Activated CD4-positive, alpha-beta T cell treated with anti-CD3 and anti-CD28 coated beads, Interleukin-2, amount 10 ng/mL, durations not matched to agents 24 days and 14 days (primary cell): ENCODE data around the gene PAK1. TPM values are rescaled to one million over a fixed set of nuclear protein-coding genes. Genes with fewer than 3 reads are reported as not detected.
"Not testable (repeated sequence)": the region's sequence is repeated elsewhere in the genome, so short reads cannot be mapped to it uniquely, and the experiment has no call there.

Experiments used
- DNase-seq: peaks from one replicate; pipeline ENCODE4 v3.0.0; 2022
- H3K27ac Mint-ChIP-seq: one replicate; pipeline ENCODE4 v1.8.0; 2022; ENCODE audit warnings: mild to moderate bottlenecking, mixed read lengths
- H3K27me3 Mint-ChIP-seq: one replicate; pipeline ENCODE4 v1.8.0; 2022; ENCODE audit warnings: mixed read lengths
- H3K36me3 Mint-ChIP-seq: one replicate; pipeline ENCODE4 v1.8.0; 2022; ENCODE audit warnings: low read depth, mild to moderate bottlenecking, mixed read lengths
- H3K4me1 Mint-ChIP-seq: one replicate; pipeline ENCODE4 v1.8.0; 2021; ENCODE audit warnings: mixed read lengths
- H3K4me3 Mint-ChIP-seq: one replicate; pipeline ENCODE4 v1.8.0; 2022; ENCODE audit warnings: mild to moderate bottlenecking, moderate library complexity, mixed read lengths
- H3K9me3 Mint-ChIP-seq: one replicate; pipeline ENCODE4 v1.8.0; 2021; ENCODE audit warnings: mixed read lengths
- intact Hi-C: fragments of 100-400 bp; cut with micrococcal nuclease; formaldehyde crosslinking; loops from one replicate; pipeline ENCODE4 v1.15.1; 2023
- total RNA-seq: library from RNA; stranded (reverse); gene quantifications from 2 replicates; pipeline ENCODE4 v1.2.3, GENCODE V29; 2022

The PAK1 gene
- total RNA-seq, 1 donor from 2014 or later, result 32.1 TPM

DNA sequence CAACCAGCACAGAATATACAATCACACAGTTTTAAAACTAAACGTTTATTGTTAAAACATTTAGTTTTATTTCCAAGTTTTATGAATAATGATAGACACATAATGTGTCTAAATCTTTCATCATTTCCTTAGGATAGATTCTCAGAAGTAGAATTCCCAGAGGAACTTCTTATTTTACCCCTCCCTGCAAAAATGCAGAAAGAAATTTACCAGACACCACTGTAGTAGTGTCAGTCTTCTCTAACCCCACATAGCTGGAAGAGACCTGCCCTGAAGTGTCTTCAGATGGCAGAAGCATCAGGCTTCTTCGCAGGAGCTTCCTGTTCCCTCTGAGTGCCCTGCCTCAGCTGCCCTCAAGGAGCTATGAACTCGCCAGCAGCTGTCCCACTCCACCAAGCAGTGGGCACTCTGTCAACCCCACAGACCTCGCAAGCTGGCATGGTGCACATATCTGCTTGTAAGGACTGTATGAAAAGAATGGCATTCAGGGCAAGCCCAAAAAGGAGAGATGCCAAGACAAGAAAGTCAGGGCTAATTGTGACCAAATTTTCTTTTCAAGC lies 28.5 kb upstream of the PAK1 start:
- no peaks in the 10 kb centered on the region for H3K36me3 Mint-ChIP-seq
- no peak overlapping the region for H3K4me3 Mint-ChIP-seq
- intact Hi-C loops, result no loop called here
- H3K27me3 Mint-ChIP-seq, result peaks cover 21% of the 10 kb centered on the region
- H3K27ac Mint-ChIP-seq, result no peak overlapping the region
- no peaks in the 10 kb centered on the region for H3K9me3 Mint-ChIP-seq
- H3K4me1 Mint-ChIP-seq, result no peaks in the 10 kb centered on the region
- no peak for DNase-seq

DNA sequence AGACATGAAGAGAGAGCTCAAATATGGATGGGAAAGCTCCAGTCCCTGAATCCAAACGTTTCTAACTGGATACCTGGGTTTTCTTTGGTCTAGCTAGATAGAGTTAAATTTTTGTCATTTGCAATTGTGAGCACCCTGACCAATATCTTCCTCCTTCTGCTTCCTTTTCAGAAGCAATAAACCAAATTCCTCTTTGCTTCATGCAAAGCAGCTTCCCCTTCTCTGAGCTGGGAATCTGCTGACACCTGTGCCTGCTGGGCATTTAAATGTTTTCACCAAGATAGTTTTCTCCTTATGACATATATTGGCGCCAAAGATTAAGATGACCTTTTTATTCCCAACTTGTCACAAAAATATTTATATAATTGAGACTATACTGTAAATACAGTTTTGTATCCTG lies 27.9 kb upstream of the PAK1 start:
- no peaks in the 10 kb centered on the region for H3K36me3 Mint-ChIP-seq
- H3K4me1 Mint-ChIP-seq, result peaks cover 2% of the 10 kb centered on the region
- no peak overlapping the region for H3K27ac Mint-ChIP-seq
- DNase-seq, result no peak
- no peaks in the 10 kb centered on the region for H3K9me3 Mint-ChIP-seq
- intact Hi-C loops, result no loop called here
- no peak overlapping the region for H3K4me3 Mint-ChIP-seq
- H3K27me3 Mint-ChIP-seq, result peaks cover 20% of the 10 kb centered on the region

DNA sequence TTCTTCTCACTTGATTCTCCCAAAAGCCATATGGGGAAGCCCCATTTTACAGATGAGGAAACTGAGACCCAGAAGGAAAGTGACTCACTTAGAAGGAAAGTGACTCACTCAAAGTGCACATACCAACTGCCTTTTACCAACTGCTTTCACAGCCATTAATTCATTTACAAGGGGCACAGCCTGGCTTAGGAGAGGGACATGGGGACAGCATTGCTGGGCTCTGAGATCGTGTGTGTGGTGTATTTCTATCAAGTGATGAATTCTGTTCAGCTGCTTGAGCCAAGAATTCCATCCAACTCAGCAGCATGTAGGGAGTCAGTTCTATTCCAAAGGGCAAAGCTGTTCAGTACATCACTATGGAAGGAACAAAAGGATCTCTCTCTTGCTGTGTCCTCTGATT lies 23.5 kb upstream of the PAK1 start:
- Mint-ChIP-seq H3K4me1 (peaks cover 2% of the 10 kb centered on the region), H3K4me3 (no peak overlapping the region), H3K36me3 (no peaks in the 10 kb centered on the region), H3K9me3 (no peaks in the 10 kb centered on the region), H3K27me3 (peaks cover 7% of the 10 kb centered on the region), H3K27ac (no peak overlapping the region)
- DNase-seq, result no peak
- intact Hi-C loops, result no loop called here

DNA sequence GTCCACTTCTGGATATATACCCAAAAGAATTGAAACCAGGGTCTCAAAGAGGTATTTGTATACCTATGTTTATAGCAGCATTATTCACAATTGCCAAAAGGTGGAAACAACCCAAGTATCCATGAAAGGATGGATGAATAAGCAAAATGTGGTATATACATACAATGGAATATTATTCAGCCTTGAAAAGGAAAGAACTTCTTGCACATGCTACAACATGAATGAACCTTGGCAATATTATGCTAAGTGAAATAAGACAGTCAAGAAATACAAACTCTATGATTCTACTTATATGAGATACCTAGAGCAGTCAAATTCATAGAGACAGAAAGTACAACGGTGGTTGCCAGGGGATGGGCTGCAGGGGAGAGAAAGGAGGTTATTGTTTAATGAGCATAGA lies 21.6 kb upstream of the PAK1 start:
- H3K27ac Mint-ChIP-seq, result no peak overlapping the region
- intact Hi-C loops, result no loop called here
- H3K9me3 Mint-ChIP-seq, result no peaks in the 10 kb centered on the region

DNA sequence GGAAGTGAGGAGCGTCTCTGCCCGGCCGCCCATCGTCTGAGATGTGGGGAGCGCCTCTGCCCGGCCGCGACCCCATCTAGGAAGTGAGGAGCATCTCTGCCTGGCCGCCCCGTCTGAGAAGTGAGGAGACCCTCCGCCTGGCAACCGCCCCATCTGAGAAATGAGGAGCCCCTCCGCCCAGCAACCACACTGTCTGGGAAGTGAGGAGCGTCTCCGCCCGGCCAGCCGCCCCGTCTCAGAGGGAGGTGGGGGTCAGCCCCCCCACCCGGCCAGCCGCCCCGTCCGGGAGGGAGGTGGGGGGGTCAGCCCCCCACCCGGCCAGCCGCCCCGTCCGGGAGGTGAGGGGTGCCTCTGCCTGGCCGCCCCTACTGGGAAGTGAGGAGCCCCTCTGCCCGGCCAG lies 16.1 kb upstream of the PAK1 start:
- intact Hi-C loops, result not testable (repeated sequence)

More for the DNA sequence above, 21.6 kb upstream of the PAK1 start:
- H3K36me3 Mint-ChIP-seq, result no peaks in the 10 kb centered on the region
- peaks cover 10% of the 10 kb centered on the region for H3K27me3 Mint-ChIP-seq
- DNase-seq, result no peak
- H3K4me3 Mint-ChIP-seq, result no peak overlapping the region
- peaks cover 2% of the 10 kb centered on the region for H3K4me1 Mint-ChIP-seq

DNA sequence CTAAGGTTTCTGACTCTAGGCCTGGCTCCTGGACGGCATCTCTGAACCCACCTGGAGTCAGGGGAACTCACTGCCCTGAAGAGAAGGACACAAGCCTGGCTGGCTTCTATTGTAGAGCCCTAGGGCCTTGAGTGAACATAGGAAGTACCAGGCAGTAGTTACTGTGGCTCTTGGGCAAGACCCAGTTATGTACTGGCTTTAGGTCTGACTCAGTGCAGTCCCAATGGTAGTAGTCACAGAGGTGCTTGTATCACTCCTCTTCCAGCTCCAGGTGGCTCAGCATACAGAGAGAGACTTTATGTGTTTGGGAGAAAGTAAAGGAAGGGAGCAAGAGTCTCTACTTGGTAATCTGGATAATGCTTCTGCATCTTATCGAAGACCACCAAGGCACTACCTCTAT lies 13.9 kb upstream of the PAK1 start:
- H3K4me3 Mint-ChIP-seq, result no peak overlapping the region
- H3K4me1 Mint-ChIP-seq, result no peaks in the 10 kb centered on the region
- DNase-seq, result no peak
- no peaks in the 10 kb centered on the region for H3K9me3 Mint-ChIP-seq
- intact Hi-C loops, result no loop called here
- no peak overlapping the region for H3K27ac Mint-ChIP-seq
- H3K36me3 Mint-ChIP-seq, result no peaks in the 10 kb centered on the region
- peaks cover 22% of the 10 kb centered on the region for H3K27me3 Mint-ChIP-seq

More for the DNA sequence above, 16.1 kb upstream of the PAK1 start:
- not testable (repeated sequence) for H3K27ac Mint-ChIP-seq, H3K36me3 Mint-ChIP-seq, H3K27me3 Mint-ChIP-seq, DNase-seq, H3K4me1 Mint-ChIP-seq, H3K9me3 Mint-ChIP-seq, H3K4me3 Mint-ChIP-seq

DNA sequence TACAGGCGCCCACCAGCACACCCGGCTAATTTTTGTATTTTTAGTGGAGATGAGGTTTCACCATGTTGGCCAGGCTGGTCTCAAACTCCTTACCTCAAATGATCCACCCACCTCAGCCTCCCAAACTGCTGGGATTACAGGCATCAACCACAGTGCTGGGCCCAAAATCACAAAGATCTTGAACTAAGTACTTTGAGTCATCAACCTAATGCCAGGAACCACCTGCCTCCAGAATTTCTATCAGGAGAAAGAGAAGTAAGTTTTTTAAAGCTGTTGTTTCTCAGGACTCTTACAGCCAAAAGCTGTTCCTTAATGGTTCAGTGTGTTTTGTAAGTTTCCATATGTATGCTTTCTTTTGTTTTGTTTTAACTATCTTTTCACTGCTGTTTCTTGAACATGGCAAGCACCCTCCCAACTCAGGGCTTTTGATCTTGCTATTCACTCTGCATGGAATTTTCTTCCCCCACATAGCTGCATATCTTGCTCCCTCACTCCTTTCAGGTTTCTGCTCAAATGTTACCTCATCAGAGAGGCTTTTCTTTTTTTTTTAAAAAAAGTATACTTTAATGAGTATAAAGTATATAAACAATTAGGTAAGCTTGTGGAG lies 6.0 kb upstream of the PAK1 start:
- H3K9me3 Mint-ChIP-seq, result no peaks in the 10 kb centered on the region
- no peak for DNase-seq
- peaks cover 24% of the 10 kb centered on the region for H3K27me3 Mint-ChIP-seq
- no peaks in the 10 kb centered on the region for H3K36me3 Mint-ChIP-seq
- H3K4me3 Mint-ChIP-seq, result no peak overlapping the region
- intact Hi-C loops, result no loop called here
- no peak overlapping the region for H3K27ac Mint-ChIP-seq
- H3K4me1 Mint-ChIP-seq, result no peaks in the 10 kb centered on the region

DNA sequence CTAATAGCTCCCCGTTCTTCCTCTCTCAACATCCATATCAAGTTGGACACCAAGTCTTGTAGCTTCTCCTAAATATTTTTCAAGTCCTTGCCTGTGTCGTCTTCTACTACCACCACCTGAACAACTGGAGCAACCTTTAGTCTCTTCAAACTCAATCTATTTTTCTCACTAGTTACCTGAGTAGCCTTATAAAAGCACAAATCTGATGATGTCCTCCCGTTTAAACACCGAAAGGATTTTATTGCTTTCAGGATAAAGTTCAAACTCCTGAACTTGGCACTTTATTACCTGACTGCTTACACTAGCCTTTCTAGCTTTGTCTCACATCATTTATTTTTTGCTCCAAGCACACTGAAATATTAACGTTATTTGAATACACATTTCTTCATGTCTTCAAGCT lies 1.3 kb upstream of the PAK1 start:
- no peak for DNase-seq
- peak overlapping the region; percentile 4 for H3K27ac Mint-ChIP-seq
- peaks cover 30% of the 10 kb centered on the region for H3K27me3 Mint-ChIP-seq
- peak overlapping the region; percentile 17 for H3K4me3 Mint-ChIP-seq
- intact Hi-C loops, result no loop called here
- H3K9me3 Mint-ChIP-seq, result no peaks in the 10 kb centered on the region
- H3K36me3 Mint-ChIP-seq, result no peaks in the 10 kb centered on the region
- H3K4me1 Mint-ChIP-seq, result peaks cover 18% of the 10 kb centered on the region

DNA sequence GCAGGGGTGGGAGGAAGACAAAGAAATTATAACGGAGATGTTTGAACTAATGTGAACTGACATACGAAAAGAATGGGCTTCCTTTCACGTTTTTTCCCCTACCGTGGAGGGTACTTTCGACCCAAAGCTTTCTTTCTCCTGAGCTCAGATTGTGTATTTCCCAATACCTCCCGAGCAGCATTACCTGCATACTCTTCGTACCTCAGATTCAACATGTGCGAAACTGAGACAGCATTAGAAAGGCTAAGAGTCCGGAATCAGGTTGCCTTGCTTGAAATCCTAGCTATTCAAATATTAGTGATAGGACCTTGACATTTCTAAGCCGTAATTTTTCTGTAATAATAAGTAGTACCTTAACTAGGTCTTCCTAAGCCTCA lies 778 bp upstream of the PAK1 start:
- Mint-ChIP-seq H3K9me3 (no peaks in the 10 kb centered on the region), H3K36me3 (no peaks in the 10 kb centered on the region), H3K27ac (peak overlapping the region; percentile 69), H3K4me1 (peaks cover 19% of the 10 kb centered on the region), H3K4me3 (peak overlapping the region; percentile 76), H3K27me3 (peaks cover 31% of the 10 kb centered on the region)
- DNase-seq, result no peak
- intact Hi-C loops, result loop anchor here (5.0 kb wide), 1 partner anchor 62 kb away; no protein-coding TSS in a partner anchor

DNA sequence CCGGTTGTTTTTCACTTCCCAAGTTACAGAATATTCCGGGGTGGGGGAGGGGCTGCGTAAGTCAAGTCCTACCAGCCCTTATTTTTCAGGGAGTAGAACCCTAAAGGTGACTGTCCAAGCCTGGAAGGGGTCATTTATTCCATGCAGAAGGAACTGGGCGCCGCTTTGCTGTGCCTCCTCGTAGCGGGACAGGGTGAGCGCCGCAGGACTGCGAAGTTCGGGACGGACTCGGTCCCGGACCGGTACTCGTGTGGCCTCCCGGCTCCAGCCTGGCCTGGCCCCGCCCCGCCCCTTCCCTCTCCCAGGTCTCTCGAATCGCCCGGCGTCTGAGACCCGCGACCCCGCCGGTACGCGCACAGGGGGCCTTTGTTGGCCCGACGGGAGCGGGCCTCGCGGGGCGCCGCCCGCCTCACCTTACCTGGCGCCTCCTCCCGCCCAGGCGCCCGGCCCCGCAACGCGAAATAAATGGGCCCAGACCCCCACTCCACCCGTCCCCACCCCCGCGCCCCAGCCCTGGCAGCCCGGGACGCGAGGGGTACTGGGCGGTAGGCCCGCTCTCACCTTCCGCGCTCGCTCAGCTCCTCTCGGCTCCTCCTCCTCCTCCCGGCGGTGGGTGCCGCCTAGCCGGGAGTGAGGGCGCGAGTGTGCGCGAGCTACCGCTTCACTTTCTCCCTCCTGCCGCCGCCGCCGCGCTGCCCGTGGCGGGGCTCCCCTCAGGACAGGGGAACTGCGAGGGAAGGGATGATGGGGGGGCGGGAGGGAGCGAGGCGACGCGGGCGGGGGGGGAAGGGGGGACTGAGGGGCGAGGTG lies 698 bp downstream of the PAK1 start:
- Mint-ChIP-seq H3K9me3 (no peaks in the 10 kb centered on the region), H3K4me1 (peaks cover 19% of the 10 kb centered on the region), H3K27me3 (peaks cover 42% of the 10 kb centered on the region), H3K36me3 (no peaks in the 10 kb centered on the region), H3K4me3 (peak overlapping the region; percentile 84), H3K27ac (no peak overlapping the region)
- DNase-seq, result peak; percentile 88
- intact Hi-C loops, result loop anchor here (5.0 kb wide), 1 partner anchor 61 kb away; no protein-coding TSS in a partner anchor

DNA sequence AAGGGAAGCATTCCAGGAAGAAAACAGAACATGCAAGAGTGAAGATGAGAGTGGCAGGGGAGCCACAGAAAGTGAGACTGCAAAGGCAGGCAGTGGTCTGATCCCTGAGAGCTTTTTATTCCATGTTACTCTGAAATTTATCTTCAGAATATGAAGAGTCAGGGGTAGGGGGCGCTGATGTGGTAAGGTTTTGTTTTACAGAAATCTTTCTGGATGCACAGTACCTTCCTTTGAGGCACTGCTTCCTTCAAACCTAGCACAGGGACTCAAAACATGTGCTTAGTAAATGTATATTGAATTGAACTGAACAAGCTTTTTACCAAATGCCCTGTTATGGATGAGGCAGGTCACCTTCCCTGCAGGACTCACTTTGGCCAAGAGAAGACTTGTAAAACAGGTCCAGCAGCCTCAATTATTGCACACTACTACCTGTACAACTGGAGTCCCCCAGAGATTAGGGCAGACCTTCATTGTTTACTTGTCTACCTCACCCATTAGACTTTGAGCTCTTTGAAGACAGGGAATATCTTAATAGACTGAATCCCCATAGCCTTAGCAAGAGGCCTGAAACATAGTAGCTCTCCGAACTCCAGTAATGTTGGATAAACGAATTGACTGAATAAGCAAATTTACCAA lies 2.2 kb downstream of the PAK1 start:
- H3K27me3 Mint-ChIP-seq, result peaks cover 52% of the 10 kb centered on the region
- peak; percentile 69 for DNase-seq

DNA sequence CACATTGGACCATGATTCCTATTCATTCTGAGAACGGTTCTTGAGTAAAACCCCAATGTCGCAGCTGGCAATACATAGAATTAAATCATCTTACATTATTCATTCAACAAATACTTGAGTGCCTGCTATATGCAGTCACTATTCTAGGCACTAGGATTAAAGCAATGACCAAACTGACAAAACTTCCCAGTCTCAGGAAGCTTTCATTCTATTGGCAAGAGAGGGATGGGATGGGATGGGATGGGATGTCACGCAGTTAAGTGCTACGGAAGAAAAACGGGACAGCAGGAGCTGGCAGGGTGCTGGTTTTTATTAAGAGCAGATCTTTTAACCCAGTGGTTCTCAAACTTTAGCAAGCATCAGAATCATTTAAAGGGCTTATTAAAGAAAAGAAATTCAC lies 2.9 kb downstream of the PAK1 start:
- Mint-ChIP-seq H3K9me3 (no peaks in the 10 kb centered on the region), H3K4me1 (peaks cover 19% of the 10 kb centered on the region)
- intact Hi-C loops, result loop anchor here (5.0 kb wide), 1 partner anchor 59 kb away; no protein-coding TSS in a partner anchor

More for the DNA sequence above, 2.2 kb downstream of the PAK1 start:
- Mint-ChIP-seq H3K9me3 (no peaks in the 10 kb centered on the region), H3K36me3 (no peaks in the 10 kb centered on the region), H3K27ac (peak overlapping the region; percentile 12), H3K4me1 (peaks cover 19% of the 10 kb centered on the region), H3K4me3 (peak overlapping the region; percentile 84)
- intact Hi-C loops, result loop anchor here (5.0 kb wide), 1 partner anchor 59 kb away; no protein-coding TSS in a partner anchor

DNA sequence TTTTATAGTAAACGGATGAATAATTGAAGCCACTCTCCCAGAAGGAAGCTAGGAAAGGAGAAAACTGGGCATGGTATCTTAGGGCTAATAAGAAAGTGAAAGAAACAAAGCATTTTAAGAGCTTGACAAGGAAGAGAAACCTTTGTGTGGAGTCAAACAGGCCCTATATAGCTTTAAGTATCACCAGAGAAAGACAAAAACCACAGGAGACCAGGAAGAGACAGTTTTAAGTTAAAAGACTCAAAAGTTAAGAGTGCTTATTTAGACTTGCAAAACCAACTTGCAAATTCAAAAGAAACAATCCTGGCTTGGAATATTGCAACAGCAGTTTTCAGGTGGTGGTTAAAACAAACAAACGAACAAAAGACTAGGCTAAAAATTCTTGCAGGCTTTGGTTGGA lies 3.4 kb downstream of the PAK1 start:
- intact Hi-C loops, result loop anchor here (5.0 kb wide), 1 partner anchor 58 kb away; no protein-coding TSS in a partner anchor
- DNase-seq, result no peak
- peaks cover 19% of the 10 kb centered on the region for H3K4me1 Mint-ChIP-seq
- H3K36me3 Mint-ChIP-seq, result no peaks in the 10 kb centered on the region
- no peak overlapping the region for H3K27ac Mint-ChIP-seq
- H3K27me3 Mint-ChIP-seq, result peaks cover 47% of the 10 kb centered on the region
- H3K4me3 Mint-ChIP-seq, result no peak overlapping the region
- no peaks in the 10 kb centered on the region for H3K9me3 Mint-ChIP-seq

More for the DNA sequence above, 2.9 kb downstream of the PAK1 start:
- no peak for DNase-seq
- H3K4me3 Mint-ChIP-seq, result no peak overlapping the region
- peaks cover 49% of the 10 kb centered on the region for H3K27me3 Mint-ChIP-seq
- no peaks in the 10 kb centered on the region for H3K36me3 Mint-ChIP-seq
- no peak overlapping the region for H3K27ac Mint-ChIP-seq

DNA sequence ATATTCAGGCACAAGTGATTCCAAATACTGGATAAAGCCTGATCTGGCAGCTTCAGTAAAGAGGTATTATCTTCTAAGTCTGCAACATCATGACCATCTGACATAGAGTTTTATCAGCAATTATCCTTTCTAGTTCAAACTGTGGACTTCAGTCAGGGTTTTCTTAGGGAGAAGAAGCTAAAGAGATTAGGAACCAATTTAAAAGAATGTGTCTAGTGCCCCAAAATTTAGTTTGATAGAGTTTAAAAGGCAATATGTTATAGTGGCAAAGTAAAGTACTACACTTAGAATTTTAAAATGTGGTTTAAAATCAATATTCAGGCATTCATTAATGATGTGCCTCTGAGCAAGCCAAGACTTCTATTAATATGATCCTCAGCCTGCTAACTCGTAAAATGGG lies 5.4 kb downstream of the PAK1 start:
- Mint-ChIP-seq H3K27me3 (peaks cover 42% of the 10 kb centered on the region), H3K4me1 (peaks cover 17% of the 10 kb centered on the region), H3K27ac (no peak overlapping the region), H3K4me3 (no peak overlapping the region), H3K9me3 (no peaks in the 10 kb centered on the region), H3K36me3 (no peaks in the 10 kb centered on the region)
- intact Hi-C loops, result no loop called here
- DNase-seq, result no peak
